ENCODE data around the gene PCK1.

DNA sequence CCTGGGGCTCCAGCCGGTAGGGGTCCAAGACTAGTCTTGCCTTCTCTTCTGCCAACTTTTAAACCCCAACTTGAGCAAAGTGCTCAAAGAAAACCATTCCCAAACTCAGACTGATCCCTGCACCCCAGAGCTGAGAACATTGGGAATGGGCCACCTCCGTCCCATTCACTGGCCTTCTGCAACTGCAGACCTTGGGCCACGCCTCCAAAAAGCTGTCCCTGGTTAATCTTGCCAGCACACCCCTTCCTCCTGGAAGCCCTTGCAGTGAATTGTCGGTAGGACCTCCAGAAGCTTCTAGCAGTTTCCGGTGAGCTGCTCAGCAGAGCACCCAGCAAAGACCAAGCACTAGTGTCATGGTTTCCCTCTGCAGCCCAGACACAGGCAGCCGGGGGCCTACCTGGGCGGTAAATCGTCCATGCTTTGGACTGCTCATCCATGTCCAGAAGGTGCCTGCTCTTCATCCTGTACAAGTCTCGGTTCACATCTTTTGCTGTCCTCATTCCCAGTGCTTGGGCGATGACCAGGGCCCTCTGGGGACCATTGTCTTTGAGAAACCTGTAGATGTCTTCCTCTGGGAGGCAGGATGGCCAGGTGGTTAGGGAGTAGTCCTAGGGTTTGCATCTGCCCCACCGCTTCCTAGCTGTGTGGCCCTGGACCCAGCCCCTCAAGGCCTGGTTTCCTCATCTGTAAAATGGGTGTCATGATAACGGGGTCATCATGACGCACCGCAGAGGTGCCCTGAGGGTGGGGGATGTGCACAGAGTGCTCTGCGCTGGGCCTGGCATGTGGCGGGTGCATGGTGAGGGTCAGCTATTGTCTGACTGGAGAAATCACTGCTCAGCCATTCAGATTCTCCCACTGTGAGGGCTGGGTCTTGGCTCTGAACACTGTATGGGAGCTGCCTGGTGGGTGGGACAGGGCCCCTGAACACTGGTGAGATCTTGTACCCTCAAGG, 53.9 kb downstream of the PCK1 start:
- TF ChIP-seq, protein P1, sequence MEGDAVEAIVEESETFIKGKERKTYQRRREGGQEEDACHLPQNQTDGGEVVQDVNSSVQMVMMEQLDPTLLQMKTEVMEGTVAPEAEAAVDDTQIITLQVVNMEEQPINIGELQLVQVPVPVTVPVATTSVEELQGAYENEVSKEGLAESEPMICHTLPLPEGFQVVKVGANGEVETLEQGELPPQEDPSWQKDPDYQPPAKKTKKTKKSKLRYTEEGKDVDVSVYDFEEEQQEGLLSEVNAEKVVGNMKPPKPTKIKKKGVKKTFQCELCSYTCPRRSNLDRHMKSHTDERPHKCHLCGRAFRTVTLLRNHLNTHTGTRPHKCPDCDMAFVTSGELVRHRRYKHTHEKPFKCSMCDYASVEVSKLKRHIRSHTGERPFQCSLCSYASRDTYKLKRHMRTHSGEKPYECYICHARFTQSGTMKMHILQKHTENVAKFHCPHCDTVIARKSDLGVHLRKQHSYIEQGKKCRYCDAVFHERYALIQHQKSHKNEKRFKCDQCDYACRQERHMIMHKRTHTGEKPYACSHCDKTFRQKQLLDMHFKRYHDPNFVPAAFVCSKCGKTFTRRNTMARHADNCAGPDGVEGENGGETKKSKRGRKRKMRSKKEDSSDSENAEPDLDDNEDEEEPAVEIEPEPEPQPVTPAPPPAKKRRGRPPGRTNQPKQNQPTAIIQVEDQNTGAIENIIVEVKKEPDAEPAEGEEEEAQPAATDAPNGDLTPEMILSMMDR (IDR thresholded peaks at IDR 0.05; ENCODE audit: extremely low read depth in 1 of 2, insufficient read depth in 1 of 2, low read depth in 1 of 2, low read length in 2 of 2) = no peak
- TF ChIP-seq, protein P2, sequence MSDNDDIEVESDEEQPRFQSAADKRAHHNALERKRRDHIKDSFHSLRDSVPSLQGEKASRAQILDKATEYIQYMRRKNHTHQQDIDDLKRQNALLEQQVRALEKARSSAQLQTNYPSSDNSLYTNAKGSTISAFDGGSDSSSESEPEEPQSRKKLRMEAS (IDR thresholded peaks at IDR 0.05; ENCODE audit: insufficient read depth, insufficient read length) = no peak

Data from endothelial cell of umbilical vein (primary cell).